GM23338 (cell line): ENCODE measurements around the gene APBA2. TPM values are rescaled to one million over a fixed set of nuclear protein-coding genes. Genes with fewer than 3 reads are reported as not detected.

ENCODE experiments used
- CREB1 ChIP-seq: fragments of 250-450 bp; sonication (Bioruptor Pico); IDR thresholded peaks from 2 replicates; pipeline ENCODE4 v1.5.0; 2020; ENCODE audit warnings: low read depth, mild to moderate bottlenecking, moderate library complexity
- CTCF ChIP-seq, 2 experiments: fragments of 200-600 bp in 1 of 2; sonication (generic) in 1 of 2; conservative IDR thresholded peaks; 2 replicates each; pipeline versions ENCODE4 v1.5.1 to v1.6.1; 2016 to 2017; ENCODE audit warnings: antibody characterized with exemption in 2 of 2, low read depth in 2 of 2, mild to moderate bottlenecking in 2 of 2, moderate library complexity in 1 of 2
- EZH2phosphoT487 ChIP-seq: fragments of 200-600 bp; sonication (generic); IDR thresholded peaks from one replicate; pipeline ENCODE4 v1.8.1; 2018; ENCODE audit warnings: antibody characterized with exemption; ENCODE audit not compliant: unreplicated experiment
- NANOG ChIP-seq: IDR thresholded peaks from 2 replicates; pipeline ENCODE4 v1.6.1; 2016; ENCODE audit warnings: antibody characterized with exemption, borderline replicate concordance
- STAT1 ChIP-seq: IDR thresholded peaks from one replicate; pipeline ENCODE4 v1.6.1; 2016; ENCODE audit warnings: antibody characterized with exemption; ENCODE audit not compliant: unreplicated experiment
- ZNF331 ChIP-seq: fragments of 250-450 bp; sonication (Bioruptor Pico); IDR thresholded peaks from 2 replicates; pipeline ENCODE4 v1.5.0; 2020; ENCODE audit warnings: low read depth, mild to moderate bottlenecking, moderate library complexity
- polyA plus RNA-seq: library from polyadenylated mRNA; unstranded; fragments of >200 nt; fragmentation: Nextera tagmentation; extraction: Ambion mirVana; gene quantifications from 2 replicates; pipeline ENCODE4 v1.2.1, GENCODE V29; 2016
- total RNA-seq: library from RNA; depleted of rRNA; stranded (reverse); fragments of >200 nt; shearing (Covaris generic); gene quantifications from 2 replicates; pipeline ENCODE4 v1.2.3, GENCODE V29; 2014
- TF ChIP-seq, protein P1 (sequence below): fragments of 250-450 bp; sonication (Bioruptor Pico); IDR thresholded peaks from 2 replicates; pipeline ENCODE4 v1.5.0; 2020; ENCODE audit warnings: mild to moderate bottlenecking, moderate library complexity
- TF ChIP-seq, protein P2 (sequence below): IDR thresholded peaks from 2 replicates; pipeline ENCODE4 v1.6.1; 2016; ENCODE audit warnings: antibody characterized with exemption

Gene APBA2
- total and polyA plus RNA-seq, 2 experiments from 2014 or later: 5.9 to 24.7 TPM

DNA sequence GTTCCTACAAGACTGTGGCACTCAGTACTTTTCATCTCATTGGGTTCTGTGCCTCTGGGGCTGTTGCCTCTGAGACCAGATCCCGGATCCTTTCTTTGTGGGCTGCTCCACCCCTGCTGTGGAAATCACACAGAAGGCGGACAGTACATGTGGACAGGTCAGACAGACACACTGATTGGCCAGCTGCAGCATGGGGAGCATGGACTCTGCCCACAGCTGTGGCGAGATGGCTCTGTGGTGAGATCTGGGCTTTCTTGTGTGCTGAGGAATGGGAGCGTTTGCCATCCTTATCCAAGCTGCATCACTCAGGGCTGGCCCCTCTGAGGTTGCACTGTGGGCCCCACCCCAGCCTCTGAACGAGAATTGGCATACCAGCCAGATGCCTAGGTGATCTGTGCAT is 147.0 kb downstream of the APBA2 start (continued):
- TF ChIP-seq, protein P1, sequence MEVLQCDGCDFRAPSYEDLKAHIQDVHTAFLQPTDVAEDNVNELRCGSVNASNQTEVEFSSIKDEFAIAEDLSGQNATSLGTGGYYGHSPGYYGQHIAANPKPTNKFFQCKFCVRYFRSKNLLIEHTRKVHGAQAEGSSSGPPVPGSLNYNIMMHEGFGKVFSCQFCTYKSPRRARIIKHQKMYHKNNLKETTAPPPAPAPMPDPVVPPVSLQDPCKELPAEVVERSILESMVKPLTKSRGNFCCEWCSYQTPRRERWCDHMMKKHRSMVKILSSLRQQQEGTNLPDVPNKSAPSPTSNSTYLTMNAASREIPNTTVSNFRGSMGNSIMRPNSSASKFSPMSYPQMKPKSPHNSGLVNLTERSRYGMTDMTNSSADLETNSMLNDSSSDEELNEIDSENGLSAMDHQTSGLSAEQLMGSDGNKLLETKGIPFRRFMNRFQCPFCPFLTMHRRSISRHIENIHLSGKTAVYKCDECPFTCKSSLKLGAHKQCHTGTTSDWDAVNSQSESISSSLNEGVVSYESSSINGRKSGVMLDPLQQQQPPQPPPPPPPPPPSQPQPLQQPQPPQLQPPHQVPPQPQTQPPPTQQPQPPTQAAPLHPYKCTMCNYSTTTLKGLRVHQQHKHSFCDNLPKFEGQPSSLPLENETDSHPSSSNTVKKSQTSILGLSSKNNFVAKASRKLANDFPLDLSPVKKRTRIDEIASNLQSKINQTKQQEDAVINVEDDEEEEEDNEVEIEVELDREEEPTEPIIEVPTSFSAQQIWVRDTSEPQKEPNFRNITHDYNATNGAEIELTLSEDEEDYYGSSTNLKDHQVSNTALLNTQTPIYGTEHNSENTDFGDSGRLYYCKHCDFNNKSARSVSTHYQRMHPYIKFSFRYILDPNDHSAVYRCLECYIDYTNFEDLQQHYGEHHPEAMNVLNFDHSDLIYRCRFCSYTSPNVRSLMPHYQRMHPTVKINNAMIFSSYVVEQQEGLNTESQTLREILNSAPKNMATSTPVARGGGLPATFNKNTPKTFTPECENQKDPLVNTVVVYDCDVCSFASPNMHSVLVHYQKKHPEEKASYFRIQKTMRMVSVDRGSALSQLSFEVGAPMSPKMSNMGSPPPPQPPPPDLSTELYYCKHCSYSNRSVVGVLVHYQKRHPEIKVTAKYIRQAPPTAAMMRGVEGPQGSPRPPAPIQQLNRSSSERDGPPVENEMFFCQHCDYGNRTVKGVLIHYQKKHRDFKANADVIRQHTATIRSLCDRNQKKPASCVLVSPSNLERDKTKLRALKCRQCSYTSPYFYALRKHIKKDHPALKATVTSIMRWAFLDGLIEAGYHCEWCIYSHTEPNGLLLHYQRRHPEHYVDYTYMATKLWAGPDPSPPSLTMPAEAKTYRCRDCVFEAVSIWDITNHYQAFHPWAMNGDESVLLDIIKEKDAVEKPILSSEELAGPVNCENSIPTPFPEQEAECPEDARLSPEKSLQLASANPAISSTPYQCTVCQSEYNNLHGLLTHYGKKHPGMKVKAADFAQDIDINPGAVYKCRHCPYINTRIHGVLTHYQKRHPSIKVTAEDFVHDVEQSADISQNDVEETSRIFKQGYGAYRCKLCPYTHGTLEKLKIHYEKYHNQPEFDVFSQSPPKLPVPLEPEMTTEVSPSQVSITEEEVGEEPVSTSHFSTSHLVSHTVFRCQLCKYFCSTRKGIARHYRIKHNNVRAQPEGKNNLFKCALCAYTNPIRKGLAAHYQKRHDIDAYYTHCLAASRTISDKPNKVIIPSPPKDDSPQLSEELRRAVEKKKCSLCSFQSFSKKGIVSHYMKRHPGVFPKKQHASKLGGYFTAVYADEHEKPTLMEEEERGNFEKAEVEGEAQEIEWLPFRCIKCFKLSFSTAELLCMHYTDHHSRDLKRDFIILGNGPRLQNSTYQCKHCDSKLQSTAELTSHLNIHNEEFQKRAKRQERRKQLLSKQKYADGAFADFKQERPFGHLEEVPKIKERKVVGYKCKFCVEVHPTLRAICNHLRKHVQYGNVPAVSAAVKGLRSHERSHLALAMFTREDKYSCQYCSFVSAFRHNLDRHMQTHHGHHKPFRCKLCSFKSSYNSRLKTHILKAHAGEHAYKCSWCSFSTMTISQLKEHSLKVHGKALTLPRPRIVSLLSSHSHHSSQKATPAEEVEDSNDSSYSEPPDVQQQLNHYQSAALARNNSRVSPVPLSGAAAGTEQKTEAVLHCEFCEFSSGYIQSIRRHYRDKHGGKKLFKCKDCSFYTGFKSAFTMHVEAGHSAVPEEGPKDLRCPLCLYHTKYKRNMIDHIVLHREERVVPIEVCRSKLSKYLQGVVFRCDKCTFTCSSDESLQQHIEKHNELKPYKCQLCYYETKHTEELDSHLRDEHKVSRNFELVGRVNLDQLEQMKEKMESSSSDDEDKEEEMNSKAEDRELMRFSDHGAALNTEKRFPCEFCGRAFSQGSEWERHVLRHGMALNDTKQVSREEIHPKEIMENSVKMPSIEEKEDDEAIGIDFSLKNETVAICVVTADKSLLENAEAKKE (CRISPR knock-in tag): no peak
- TF ChIP-seq CREB1 (CRISPR knock-in tag) (no peak), ZNF331 (CRISPR knock-in tag) (no peak), NANOG (no peak), EZH2phosphoT487 (no peak), CTCF (conservative IDR thresholded peaks at IDR 0.05; ENCODE audit: low read depth in 2 of 2) (no peak), STAT1 (no peak)
- TF ChIP-seq, protein P2, sequence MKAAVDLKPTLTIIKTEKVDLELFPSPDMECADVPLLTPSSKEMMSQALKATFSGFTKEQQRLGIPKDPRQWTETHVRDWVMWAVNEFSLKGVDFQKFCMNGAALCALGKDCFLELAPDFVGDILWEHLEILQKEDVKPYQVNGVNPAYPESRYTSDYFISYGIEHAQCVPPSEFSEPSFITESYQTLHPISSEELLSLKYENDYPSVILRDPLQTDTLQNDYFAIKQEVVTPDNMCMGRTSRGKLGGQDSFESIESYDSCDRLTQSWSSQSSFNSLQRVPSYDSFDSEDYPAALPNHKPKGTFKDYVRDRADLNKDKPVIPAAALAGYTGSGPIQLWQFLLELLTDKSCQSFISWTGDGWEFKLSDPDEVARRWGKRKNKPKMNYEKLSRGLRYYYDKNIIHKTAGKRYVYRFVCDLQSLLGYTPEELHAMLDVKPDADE: no peak
